Measurements from ENCODE around the gene MYO9B. TPM values are rescaled to one million over a fixed set of nuclear protein-coding genes. Genes with fewer than 3 reads are reported as not detected.

MYO9B gene
- total RNA-seq, 1 experiment from 2014 or later = 58.6 TPM

DNA sequence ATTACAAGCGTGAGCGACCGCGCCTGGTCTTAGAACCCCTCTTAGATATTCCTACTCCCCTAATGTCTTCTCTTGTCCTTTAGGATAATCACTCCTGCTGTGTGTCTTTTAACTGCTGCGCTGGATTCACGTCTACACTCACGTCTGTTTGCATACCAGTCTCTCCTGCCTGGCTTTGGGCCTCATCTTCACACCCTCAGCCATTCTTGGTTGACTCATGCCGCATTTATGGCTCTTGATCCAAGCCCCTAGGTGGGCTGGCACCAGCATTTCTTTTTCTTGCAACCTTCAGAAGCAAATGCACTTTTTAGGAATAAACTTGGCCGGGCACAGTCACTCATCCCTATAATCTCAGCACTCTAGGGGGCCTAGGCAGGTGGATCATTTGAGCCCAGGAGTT is 22.7 kb downstream of the MYO9B start:
- Histone ChIP-seq H2BK120ac (ENCODE audit: low read depth, low read length, poor library complexity, severe bottlenecking) (no peak overlapping the region), H3K23ac (ENCODE audit: insufficient read length, low read depth, low read length) (no peak overlapping the region), H2AFZ (ENCODE audit: low read length) (no peak overlapping the region), H2AK5ac (ENCODE audit: insufficient read length, low read length) (no peak overlapping the region), H3K27ac (ENCODE audit: insufficient read length, low read depth, low read length) (no peak overlapping the region), H3K4me2 (ENCODE audit: insufficient read depth, insufficient read length, low read length) (no peak overlapping the region), H3K79me1 (ENCODE audit: insufficient read depth, low read depth, low read length, poor library complexity, severe bottlenecking) (peaks cover 2% of the 10 kb centered on the region), H2BK20ac (ENCODE audit: low read depth, low read length, poor library complexity, severe bottlenecking) (no peak overlapping the region), H2BK5ac (ENCODE audit: insufficient read length, low read length) (no peak overlapping the region), H3K18ac (ENCODE audit: insufficient read length, low read depth, low read length) (no peak overlapping the region), H3K9ac (ENCODE audit: extremely low read depth, insufficient read length, low read length) (no peak overlapping the region), H3K9me3 (ENCODE audit: control insufficient read depth, low read depth, low read length) (no peaks in the 10 kb centered on the region), H3T11ph (ENCODE audit: low read length) (no peak overlapping the region), H3K79me2 (ENCODE audit: insufficient read depth, low read length) (no peaks in the 10 kb centered on the region; the same call in 1 of the 2 replicates), H3K4me1 (ENCODE audit: insufficient read depth, low read length) (no peaks in the 10 kb centered on the region), H3K4ac (ENCODE audit: low read depth, low read length) (no peak overlapping the region), H3K23me2 (ENCODE audit: insufficient read length, low read depth, low read length, poor library complexity, severe bottlenecking) (no peaks in the 10 kb centered on the region), H4K20me1 (ENCODE audit: control insufficient read depth, insufficient read depth, insufficient read length) (no peaks in the 10 kb centered on the region), H3K56ac (ENCODE audit: insufficient read length, low read depth, low read length) (no peak overlapping the region), H2BK15ac (ENCODE audit: low read depth, low read length) (no peak overlapping the region), H2BK12ac (ENCODE audit: insufficient read length, low read depth, low read length) (no peak overlapping the region), H4K91ac (ENCODE audit: insufficient read length, low read depth, low read length) (no peak overlapping the region), H4K5ac (ENCODE audit: insufficient read length, low read depth, low read length) (no peak overlapping the region), H3K27me3 (ENCODE audit: insufficient read depth, low read length) (no peaks in the 10 kb centered on the region), H4K8ac (replicated peaks; ENCODE audit: insufficient read length, low read depth, low read length) (no peak overlapping the region), H3K14ac (ENCODE audit: insufficient read depth, low read length) (no peak overlapping the region)
- DNase-seq = no peak
- peak overlapping the region in 2 of 3 experiments; percentile 1 to 21; a peak in 2 of 7 replicates for H3K27ac Mint-ChIP-seq
- no CpG with 5 or more reads among the region's 9 CpGs for WGBS (ENCODE audit: extremely low coverage, insufficient read length, low lambda C conversion rate)
- H3K27me3 Mint-ChIP-seq (ENCODE audit: low read depth) = no peaks in the 10 kb centered on the region
- H3K36me3 Mint-ChIP-seq (ENCODE audit: insufficient read depth in 1 of 3, low read depth in 3 of 3) = peaks cover 20 to 27% (median 22%) of the 10 kb centered on the region in 3 experiments
- no peak overlapping the region for H3K4me3 Mint-ChIP-seq
- peaks cover 8 to 14% of the 10 kb centered on the region in 2 experiments for H3K9me3 Mint-ChIP-seq
- TF ChIP-seq CTCF (conservative IDR thresholded peaks at IDR 0.05) = no peak
- peaks cover 9 to 11% of the 10 kb centered on the region in 2 experiments for H3K4me1 Mint-ChIP-seq
